Peyer's patch (tissue), 4 donors: ENCODE data around the gene HNRNPL.

ENCODE experiments used
- POLR2A ChIP-seq, 2 donors: fragments of 450-650 bp; IDR thresholded peaks; one replicate each; pipeline ENCODE4 v1.5.1; 2017; ENCODE audit warnings: antibody characterized with exemption in 2 of 2, mild to moderate bottlenecking in 2 of 2, moderate library complexity in 2 of 2
- TF ChIP-seq, protein P1 (sequence below), 6 experiments: fragments of 450-650 bp in 4 of 6; fragments of 200-600 bp in 2 of 6; sonication (generic) in 1 of 6; IDR thresholded peaks; one replicate each; pipeline ENCODE4 v1.5.1; 2017 to 2019; ENCODE audit warnings: antibody characterized with exemption in 6 of 6, mild to moderate bottlenecking in 3 of 6, moderate library complexity in 1 of 6

DNA sequence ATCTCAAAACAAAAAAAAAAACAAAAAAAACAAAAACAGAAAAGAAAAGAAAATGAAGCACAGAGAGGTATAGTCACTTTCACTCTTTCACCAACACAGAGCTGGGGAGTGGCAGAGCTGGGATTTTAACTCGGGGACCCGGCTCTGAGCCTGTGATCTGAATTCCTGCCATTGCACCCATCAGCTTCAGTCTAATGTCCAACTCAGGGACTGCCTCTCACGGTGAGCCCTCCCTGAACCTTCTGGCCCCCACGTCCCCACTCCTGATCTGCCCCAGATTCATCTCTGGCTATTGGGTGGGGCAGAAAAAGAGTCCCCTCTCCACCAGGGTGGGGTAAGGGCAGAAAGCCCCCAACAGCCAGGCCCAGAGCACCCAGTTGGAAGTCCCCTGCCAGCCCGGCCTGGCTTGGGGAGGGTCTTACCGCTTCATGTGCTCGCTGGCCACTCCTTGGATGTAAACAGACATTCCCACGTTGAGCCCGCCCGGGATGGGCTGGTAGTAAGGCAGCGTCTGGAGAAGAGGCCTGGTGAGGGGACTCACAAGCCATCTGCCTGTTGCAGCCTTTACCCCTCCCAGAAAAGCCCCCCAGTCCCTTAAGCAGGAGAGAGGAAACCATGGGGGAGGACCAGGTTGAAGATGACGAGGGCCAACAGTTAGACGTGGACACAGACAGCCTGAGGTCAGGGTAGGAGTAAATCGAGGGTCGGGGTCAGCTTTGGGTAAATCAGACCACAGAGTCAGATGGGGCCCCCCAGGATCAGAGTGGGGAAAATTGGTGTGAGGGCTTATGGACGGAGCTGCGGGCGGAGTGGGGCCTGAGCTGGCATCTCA is 37.6 kb downstream of the HNRNPL start:
- TF ChIP-seq, protein P1, sequence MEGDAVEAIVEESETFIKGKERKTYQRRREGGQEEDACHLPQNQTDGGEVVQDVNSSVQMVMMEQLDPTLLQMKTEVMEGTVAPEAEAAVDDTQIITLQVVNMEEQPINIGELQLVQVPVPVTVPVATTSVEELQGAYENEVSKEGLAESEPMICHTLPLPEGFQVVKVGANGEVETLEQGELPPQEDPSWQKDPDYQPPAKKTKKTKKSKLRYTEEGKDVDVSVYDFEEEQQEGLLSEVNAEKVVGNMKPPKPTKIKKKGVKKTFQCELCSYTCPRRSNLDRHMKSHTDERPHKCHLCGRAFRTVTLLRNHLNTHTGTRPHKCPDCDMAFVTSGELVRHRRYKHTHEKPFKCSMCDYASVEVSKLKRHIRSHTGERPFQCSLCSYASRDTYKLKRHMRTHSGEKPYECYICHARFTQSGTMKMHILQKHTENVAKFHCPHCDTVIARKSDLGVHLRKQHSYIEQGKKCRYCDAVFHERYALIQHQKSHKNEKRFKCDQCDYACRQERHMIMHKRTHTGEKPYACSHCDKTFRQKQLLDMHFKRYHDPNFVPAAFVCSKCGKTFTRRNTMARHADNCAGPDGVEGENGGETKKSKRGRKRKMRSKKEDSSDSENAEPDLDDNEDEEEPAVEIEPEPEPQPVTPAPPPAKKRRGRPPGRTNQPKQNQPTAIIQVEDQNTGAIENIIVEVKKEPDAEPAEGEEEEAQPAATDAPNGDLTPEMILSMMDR (IDR thresholded peaks at IDR 0.05): no peak
- no peak for TF ChIP-seq POLR2A (IDR thresholded peaks at IDR 0.05)
